ENCODE data around the gene PRUNE2. TPM values are rescaled to one million over a fixed set of nuclear protein-coding genes. Genes with fewer than 3 reads are reported as not detected.

The PRUNE2 gene
- total RNA-seq, 4 donors from 2014 or later: 3.6 to 16.2 (median 6.4) TPM

DNA sequence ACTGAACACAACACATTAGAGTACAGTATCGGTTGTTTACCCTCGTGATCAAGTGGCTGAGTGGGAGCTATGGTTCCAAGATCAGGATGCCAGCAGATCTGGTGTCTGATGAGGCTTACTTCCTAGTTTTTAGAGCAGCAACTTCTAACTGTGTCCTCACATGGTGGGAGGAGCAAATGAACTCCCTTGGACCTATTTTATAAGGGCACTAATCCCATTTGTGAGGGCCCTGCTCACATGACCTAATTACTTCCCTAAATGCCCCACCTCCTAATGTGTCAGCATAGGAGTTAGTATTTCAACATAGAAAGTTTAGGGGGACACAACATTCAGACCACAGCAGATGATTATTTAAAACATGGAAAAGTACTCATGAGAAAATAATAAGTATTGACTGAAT is 335.1 kb downstream of the PRUNE2 start:
- Histone ChIP-seq H3K4me3 (no peak overlapping the region), H3K27me3 (no peaks in the 10 kb centered on the region), H3K4me1 (no peaks in the 10 kb centered on the region), H3K36me3 (no peaks in the 10 kb centered on the region), H3K9me3 (no peaks in the 10 kb centered on the region), H3K27ac (no peak overlapping the region)
- DNase-seq (ENCODE audit: low spot score in 2 of 2): no peak
- 94% methylated on average over 2 of the region's 2 CpGs for WGBS
- no peak for TF ChIP-seq POLR2AphosphoS5 (IDR thresholded peaks at IDR 0.05)

DNA sequence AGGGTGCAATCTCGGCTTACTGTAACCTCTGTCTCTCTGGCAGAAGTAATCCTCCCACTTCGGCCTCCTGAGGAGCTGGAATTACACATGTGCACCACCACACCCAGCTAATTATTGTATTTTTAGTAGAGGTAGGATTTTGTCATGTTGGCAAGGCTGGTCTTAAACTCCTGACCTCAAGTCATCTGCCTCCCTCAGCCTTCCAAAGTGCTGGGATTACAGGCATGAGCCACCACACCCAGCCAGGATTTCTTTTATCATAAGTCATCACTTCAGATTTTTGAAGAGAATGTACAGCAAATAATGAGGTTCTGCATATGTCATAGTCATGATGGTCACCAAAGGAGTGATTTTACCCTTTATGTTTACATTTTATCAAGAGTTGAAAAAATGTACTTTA is 338.8 kb downstream of the PRUNE2 start:
- Histone ChIP-seq H3K27me3 (no peaks in the 10 kb centered on the region), H3K9me3 (no peaks in the 10 kb centered on the region), H3K36me3 (no peaks in the 10 kb centered on the region), H3K4me1 (peaks cover 4% of the 10 kb centered on the region), H3K4me3 (no peak overlapping the region), H3K27ac (no peak overlapping the region)
- DNase-seq (ENCODE audit: low spot score in 2 of 2): no peak
- TF ChIP-seq, protein P1, sequence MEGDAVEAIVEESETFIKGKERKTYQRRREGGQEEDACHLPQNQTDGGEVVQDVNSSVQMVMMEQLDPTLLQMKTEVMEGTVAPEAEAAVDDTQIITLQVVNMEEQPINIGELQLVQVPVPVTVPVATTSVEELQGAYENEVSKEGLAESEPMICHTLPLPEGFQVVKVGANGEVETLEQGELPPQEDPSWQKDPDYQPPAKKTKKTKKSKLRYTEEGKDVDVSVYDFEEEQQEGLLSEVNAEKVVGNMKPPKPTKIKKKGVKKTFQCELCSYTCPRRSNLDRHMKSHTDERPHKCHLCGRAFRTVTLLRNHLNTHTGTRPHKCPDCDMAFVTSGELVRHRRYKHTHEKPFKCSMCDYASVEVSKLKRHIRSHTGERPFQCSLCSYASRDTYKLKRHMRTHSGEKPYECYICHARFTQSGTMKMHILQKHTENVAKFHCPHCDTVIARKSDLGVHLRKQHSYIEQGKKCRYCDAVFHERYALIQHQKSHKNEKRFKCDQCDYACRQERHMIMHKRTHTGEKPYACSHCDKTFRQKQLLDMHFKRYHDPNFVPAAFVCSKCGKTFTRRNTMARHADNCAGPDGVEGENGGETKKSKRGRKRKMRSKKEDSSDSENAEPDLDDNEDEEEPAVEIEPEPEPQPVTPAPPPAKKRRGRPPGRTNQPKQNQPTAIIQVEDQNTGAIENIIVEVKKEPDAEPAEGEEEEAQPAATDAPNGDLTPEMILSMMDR (IDR thresholded peaks at IDR 0.05): no peak
- no peak for TF ChIP-seq EP300 (IDR thresholded peaks at IDR 0.05)
- no peak for TF ChIP-seq POLR2A (IDR thresholded peaks at IDR 0.05)
- TF ChIP-seq POLR2AphosphoS5 (IDR thresholded peaks at IDR 0.05): no peak
- WGBS: 73% methylated on average over 2 of the region's 2 CpGs

DNA sequence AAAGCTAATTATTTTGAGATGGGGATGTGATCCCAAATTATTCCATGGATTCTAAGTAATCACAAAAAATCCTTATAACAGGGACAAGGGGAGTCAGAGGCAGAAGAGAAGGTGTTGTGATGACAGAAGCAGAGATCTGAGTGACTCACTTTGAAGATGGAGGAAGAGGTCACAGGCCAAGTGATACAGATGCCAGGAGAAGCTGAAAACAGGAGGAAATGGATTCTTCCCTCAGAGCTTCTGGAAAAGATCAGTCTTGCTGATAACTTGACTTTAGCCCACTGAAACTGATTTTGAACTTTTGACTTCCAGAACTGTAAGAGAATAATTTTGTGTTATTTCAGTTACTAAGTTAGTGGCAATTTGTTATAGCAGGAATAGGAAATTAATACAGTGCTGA is 341.6 kb downstream of the PRUNE2 start:
- Histone ChIP-seq H3K27me3 (no peaks in the 10 kb centered on the region), H3K36me3 (no peaks in the 10 kb centered on the region), H3K4me3 (no peak overlapping the region), H3K9me3 (no peaks in the 10 kb centered on the region), H3K27ac (no peak overlapping the region), H3K4me1 (peaks cover 4% of the 10 kb centered on the region)
- DNase-seq (ENCODE audit: low spot score in 2 of 2): no peak
- TF ChIP-seq POLR2A (IDR thresholded peaks at IDR 0.05) (no peak), POLR2AphosphoS5 (IDR thresholded peaks at IDR 0.05) (no peak), EP300 (IDR thresholded peaks at IDR 0.05) (no peak)
- TF ChIP-seq, protein P1 (IDR thresholded peaks at IDR 0.05): no peak

DNA sequence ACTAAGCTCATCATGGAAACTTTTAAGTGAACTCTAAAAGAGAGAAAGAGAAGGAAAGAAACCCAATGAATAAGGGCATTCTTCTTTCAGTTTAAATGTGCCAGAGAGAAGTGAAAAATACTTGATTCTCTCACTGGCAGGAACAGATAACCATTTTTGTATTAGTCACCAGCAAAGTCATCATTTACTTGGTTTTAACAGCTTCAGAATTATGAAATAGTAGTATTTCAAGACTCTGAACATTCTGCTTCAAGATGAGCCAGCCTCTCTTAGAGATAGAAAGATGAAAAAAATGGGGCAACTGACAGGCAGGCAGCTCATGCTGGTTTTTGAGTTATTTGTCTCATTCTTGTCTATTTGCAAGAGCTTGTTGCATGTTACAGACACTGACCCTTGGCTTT is 343.4 kb downstream of the PRUNE2 start:
- Histone ChIP-seq H3K36me3 (no peaks in the 10 kb centered on the region), H3K27ac (no peak overlapping the region), H3K27me3 (no peaks in the 10 kb centered on the region), H3K9me3 (no peaks in the 10 kb centered on the region), H3K4me3 (no peak overlapping the region), H3K4me1 (peaks cover 4% of the 10 kb centered on the region)
- DNase-seq (ENCODE audit: low spot score in 2 of 2): no peak
- TF ChIP-seq POLR2A (IDR thresholded peaks at IDR 0.05) (no peak), EP300 (IDR thresholded peaks at IDR 0.05) (no peak), POLR2AphosphoS5 (IDR thresholded peaks at IDR 0.05) (no peak)
- TF ChIP-seq, protein P1 (IDR thresholded peaks at IDR 0.05): no peak

DNA sequence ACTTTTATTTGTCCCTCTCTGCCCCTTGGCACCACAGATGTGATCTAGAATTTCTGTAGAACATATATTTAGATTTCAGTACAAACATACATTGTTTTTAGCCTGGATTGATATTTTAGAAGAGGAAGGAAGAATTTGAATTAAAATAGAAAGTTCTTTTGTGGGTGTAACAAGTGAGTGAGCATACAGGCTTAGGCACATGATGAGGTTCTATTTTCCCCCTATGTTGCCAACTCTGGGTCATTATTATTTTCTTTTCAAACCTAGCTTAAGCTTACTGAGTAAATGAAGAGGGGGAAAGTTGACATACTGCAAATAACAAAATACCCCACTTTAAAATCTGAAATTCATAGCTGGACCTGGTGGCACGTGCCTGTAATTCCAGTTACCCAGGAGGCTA is 344.0 kb downstream of the PRUNE2 start:
- Histone ChIP-seq H3K27ac (peak overlapping the region; percentile 3), H3K36me3 (no peaks in the 10 kb centered on the region), H3K9me3 (no peaks in the 10 kb centered on the region), H3K27me3 (no peaks in the 10 kb centered on the region), H3K4me3 (no peak overlapping the region), H3K4me1 (peaks cover 4% of the 10 kb centered on the region)
- 63% methylated on average over 1 of the region's 1 CpG for WGBS
- no peak for DNase-seq (ENCODE audit: low spot score in 2 of 2)
- TF ChIP-seq POLR2A (IDR thresholded peaks at IDR 0.05) (no peak), POLR2AphosphoS5 (IDR thresholded peaks at IDR 0.05) (no peak), EP300 (IDR thresholded peaks at IDR 0.05) (no peak)
- TF ChIP-seq, protein P1 (IDR thresholded peaks at IDR 0.05): no peak

Other genes with a start within 250 kb of the PRUNE2 start
- gene PCA3, start 141.7 kb downstream of the PRUNE2 start, total RNA-seq: under 1 TPM in 1 of 4 donors, not detected in 3; 0.25 TPM
- not detected for gene FOXB2, start 113.5 kb upstream of the PRUNE2 start, total RNA-seq